PC-3 (cell line): ENCODE data around the gene BMP4. TPM values are rescaled to one million over a fixed set of nuclear protein-coding genes. Genes with fewer than 3 reads are reported as not detected.

Source experiments
- ATAC-seq: fragments of 200-7000 bp; cut with Tn5 transposase; 2 replicates; pipeline ENCODE4 v1.9.1; 2020; ENCODE audit warnings: mild to moderate bottlenecking, moderate library complexity
- BruUV-seq: library from RNA; stranded (reverse); fragments of 400-500 nt; replicated peaks from 2 replicates; lab custom pipeline; 2021; lab: Mats Ljungman, UMichigan
- CTCF ChIA-PET: fragments of 300-600 bp; sonication (Branson Sonifier 250); formaldehyde crosslinking; loops from one replicate; lab custom pipeline; 2022; ENCODE audit warnings: antibody characterized with exemption; lab: Charles Lee
- POLR2A ChIA-PET: fragments of 300-600 bp; sonication (Branson Sonifier 250); formaldehyde crosslinking; loops from one replicate; lab custom pipeline; 2022; ENCODE audit warnings: antibody characterized with exemption; ENCODE audit not compliant: unreplicated experiment; lab: Charles Lee
- DNase-seq: peaks from one replicate; pipeline ENCODE4 v3.0.0-alpha.2; 2015
- H2AFZ ChIP-seq: fragments of 300-600 bp; sonication (generic); 2 replicates; pipeline ENCODE4 v1.6.0; 2016; ENCODE audit warnings: antibody characterized with exemption, low read length
- H3F3A ChIP-seq: fragments of 300-600 bp; sonication (generic); one replicate; pipeline ENCODE4 v1.6.0; 2017; ENCODE audit warnings: antibody characterized with exemption, low read length, control low read depth, mild to moderate bottlenecking; ENCODE audit not compliant: unreplicated experiment
- H3K27ac ChIP-seq: fragments of 300-600 bp; sonication (generic); 2 replicates; pipeline ENCODE4 v1.5.1; 2016; ENCODE audit warnings: mild to moderate bottlenecking, low read length
- H3K27me3 ChIP-seq: fragments of 300-600 bp; sonication (generic); 2 replicates; pipeline ENCODE4 v1.6.1; 2016; ENCODE audit warnings: low read length, mixed read lengths
- H3K36me3 ChIP-seq: fragments of 300-600 bp; sonication (generic); 2 replicates; pipeline ENCODE4 v1.6.1; 2016; ENCODE audit warnings: low read depth, mixed run types, low read length, mixed read lengths
- H3K4me1 ChIP-seq: fragments of 300-600 bp; sonication (generic); 2 replicates; pipeline ENCODE4 v1.5.1; 2016; ENCODE audit warnings: low read length; ENCODE audit not compliant: insufficient read depth
- H3K4me2 ChIP-seq: fragments of 300-600 bp; sonication (generic); 2 replicates; pipeline ENCODE4 v1.6.0; 2016; ENCODE audit warnings: low read length
- H3K4me3 ChIP-seq: fragments of 300-600 bp; sonication (generic); 2 replicates; pipeline ENCODE4 v1.5.1; 2016; ENCODE audit warnings: mild to moderate bottlenecking, low read length, mixed read lengths
- H3K79me2 ChIP-seq: fragments of 300-600 bp; sonication (generic); 2 replicates; pipeline ENCODE4 v1.6.1; 2017; ENCODE audit warnings: low read length, mixed read lengths
- H3K9ac ChIP-seq: fragments of 300-600 bp; sonication (generic); 2 replicates; pipeline ENCODE4 v1.6.0; 2016; ENCODE audit warnings: mild to moderate bottlenecking, low read length
- H3K9me2 ChIP-seq: fragments of 300-600 bp; sonication (generic); replicated peaks from 2 replicates; pipeline ENCODE4 v1.6.1; 2016; ENCODE audit warnings: mixed run types, low read length, mixed read lengths
- H3K9me3 ChIP-seq: fragments of 300-600 bp; sonication (generic); 2 replicates; pipeline ENCODE4 v1.6.1; 2016; ENCODE audit warnings: low read length, mixed read lengths
- H4K20me1 ChIP-seq: fragments of 300-600 bp; sonication (generic); 2 replicates; pipeline ENCODE4 v1.6.1; 2016; ENCODE audit warnings: low read length, mixed read lengths
- EZH2 ChIP-seq: fragments of 300-600 bp; sonication (generic); IDR thresholded peaks from one replicate; pipeline ENCODE4 v1.6.1; 2017; ENCODE audit warnings: antibody characterized with exemption, mild to moderate bottlenecking, low read length; ENCODE audit not compliant: unreplicated experiment
- EZH2phosphoT487 ChIP-seq: fragments of 300-600 bp; sonication (generic); IDR thresholded peaks from 2 replicates; pipeline ENCODE4 v1.6.1; 2018; ENCODE audit warnings: mild to moderate bottlenecking, antibody characterized with exemption, low read length, borderline replicate concordance
- intact Hi-C: fragments of 100-400 bp; cut with micrococcal nuclease; formaldehyde crosslinking; loops from 2 replicates; pipeline ENCODE4 v1.9.0; 2023
- total RNA-seq: library from RNA; depleted of rRNA; stranded (reverse); fragments of >200 nt; gene quantifications from 2 replicates; pipeline ENCODE4 v1.2.3, GENCODE V29; 2014
- TF ChIP-seq, protein P1 (sequence below): fragments of 300-600 bp; sonication (generic); conservative IDR thresholded peaks from 2 replicates; pipeline ENCODE4 v1.5.1; 2017; ENCODE audit warnings: antibody characterized with exemption, low read depth, mild to moderate bottlenecking, low read length

BMP4 gene
- total RNA-seq, 1 experiment from 2014 or later = 8.7 TPM

DNA sequence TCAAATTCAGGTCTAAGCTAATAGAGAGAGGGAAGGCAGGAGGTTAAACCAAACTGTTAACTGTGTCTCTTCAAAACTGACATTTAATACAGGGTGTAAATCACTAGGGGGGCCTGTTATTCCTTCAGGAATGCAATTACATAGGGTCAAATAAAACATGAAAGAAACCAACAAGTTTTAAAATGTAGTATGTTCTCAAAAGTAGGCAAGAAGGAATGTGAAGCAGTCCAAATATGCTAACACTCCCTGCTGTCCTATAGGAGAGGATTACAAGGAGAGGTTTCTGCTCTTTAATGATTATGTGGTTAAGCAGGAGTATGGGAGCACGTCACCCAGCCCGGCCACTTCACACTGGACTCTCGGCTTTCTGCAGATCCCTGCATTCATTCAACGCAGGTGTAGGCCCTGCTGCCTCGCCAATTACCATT lies 42.5 kb upstream of the BMP4 start:
- CTCF ChIA-PET = no interaction called here
- Histone ChIP-seq H3K4me3 (no peak overlapping the region), H3F3A (no peaks in the 10 kb centered on the region), H4K20me1 (no peaks in the 10 kb centered on the region), H3K79me2 (no peaks in the 10 kb centered on the region), H3K36me3 (no peaks in the 10 kb centered on the region), H3K9me2 (no peaks in the 10 kb centered on the region), H3K9ac (no peak overlapping the region), H2AFZ (no peak overlapping the region), H3K4me1 (no peaks in the 10 kb centered on the region), H3K27me3 (no peaks in the 10 kb centered on the region), H3K4me2 (no peak overlapping the region), H3K9me3 (no peaks in the 10 kb centered on the region), H3K27ac (no peak overlapping the region)
- no peak for DNase-seq
- TF ChIP-seq EZH2phosphoT487 (no peak), EZH2 (no peak)
- TF ChIP-seq, protein P1, sequence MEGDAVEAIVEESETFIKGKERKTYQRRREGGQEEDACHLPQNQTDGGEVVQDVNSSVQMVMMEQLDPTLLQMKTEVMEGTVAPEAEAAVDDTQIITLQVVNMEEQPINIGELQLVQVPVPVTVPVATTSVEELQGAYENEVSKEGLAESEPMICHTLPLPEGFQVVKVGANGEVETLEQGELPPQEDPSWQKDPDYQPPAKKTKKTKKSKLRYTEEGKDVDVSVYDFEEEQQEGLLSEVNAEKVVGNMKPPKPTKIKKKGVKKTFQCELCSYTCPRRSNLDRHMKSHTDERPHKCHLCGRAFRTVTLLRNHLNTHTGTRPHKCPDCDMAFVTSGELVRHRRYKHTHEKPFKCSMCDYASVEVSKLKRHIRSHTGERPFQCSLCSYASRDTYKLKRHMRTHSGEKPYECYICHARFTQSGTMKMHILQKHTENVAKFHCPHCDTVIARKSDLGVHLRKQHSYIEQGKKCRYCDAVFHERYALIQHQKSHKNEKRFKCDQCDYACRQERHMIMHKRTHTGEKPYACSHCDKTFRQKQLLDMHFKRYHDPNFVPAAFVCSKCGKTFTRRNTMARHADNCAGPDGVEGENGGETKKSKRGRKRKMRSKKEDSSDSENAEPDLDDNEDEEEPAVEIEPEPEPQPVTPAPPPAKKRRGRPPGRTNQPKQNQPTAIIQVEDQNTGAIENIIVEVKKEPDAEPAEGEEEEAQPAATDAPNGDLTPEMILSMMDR = no peak
- ATAC-seq = peak; percentile 51
- POLR2A ChIA-PET = no interaction called here
- intact Hi-C loops = no loop called here
- no TSS peak for BruUV-seq

DNA sequence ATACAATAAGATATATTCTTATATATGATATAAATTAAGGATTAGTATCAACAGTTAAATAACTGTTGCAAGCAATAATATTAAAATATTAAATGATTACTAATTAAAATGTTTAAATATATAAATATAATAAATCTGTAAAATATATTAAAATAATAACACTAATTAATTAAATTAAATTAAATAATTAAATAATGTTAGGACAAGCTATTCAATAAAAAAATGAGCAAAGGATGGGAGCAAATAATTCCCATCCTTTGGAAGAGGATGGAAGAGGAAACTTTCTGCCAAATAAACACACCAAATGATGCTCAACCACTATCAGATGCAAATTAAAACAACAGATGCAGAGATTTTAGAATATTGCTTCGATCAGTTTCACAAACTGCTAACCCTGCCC lies 39.4 kb upstream of the BMP4 start:
- no peak overlapping the region for H3K4me3 ChIP-seq
- no peak overlapping the region for H3K9ac ChIP-seq
- no peaks in the 10 kb centered on the region for H4K20me1 ChIP-seq
- no peaks in the 10 kb centered on the region for H3F3A ChIP-seq
- no peak for ATAC-seq
- no peak for DNase-seq
- H3K27me3 ChIP-seq = no peaks in the 10 kb centered on the region
- ChIA-PET POLR2A (no interaction called here), CTCF (no interaction called here)
- H3K4me1 ChIP-seq = no peaks in the 10 kb centered on the region
- H3K27ac ChIP-seq = no peak overlapping the region
- no peaks in the 10 kb centered on the region for H3K9me3 ChIP-seq
- intact Hi-C loops = no loop called here
- H3K4me2 ChIP-seq = no peak overlapping the region
- TF ChIP-seq EZH2phosphoT487 (no peak), EZH2 (no peak)
- TF ChIP-seq, protein P1 = no peak
- no TSS peak for BruUV-seq
- no peak overlapping the region for H2AFZ ChIP-seq
- no peaks in the 10 kb centered on the region for H3K9me2 ChIP-seq
- H3K36me3 ChIP-seq = no peaks in the 10 kb centered on the region
- H3K79me2 ChIP-seq = no peaks in the 10 kb centered on the region

DNA sequence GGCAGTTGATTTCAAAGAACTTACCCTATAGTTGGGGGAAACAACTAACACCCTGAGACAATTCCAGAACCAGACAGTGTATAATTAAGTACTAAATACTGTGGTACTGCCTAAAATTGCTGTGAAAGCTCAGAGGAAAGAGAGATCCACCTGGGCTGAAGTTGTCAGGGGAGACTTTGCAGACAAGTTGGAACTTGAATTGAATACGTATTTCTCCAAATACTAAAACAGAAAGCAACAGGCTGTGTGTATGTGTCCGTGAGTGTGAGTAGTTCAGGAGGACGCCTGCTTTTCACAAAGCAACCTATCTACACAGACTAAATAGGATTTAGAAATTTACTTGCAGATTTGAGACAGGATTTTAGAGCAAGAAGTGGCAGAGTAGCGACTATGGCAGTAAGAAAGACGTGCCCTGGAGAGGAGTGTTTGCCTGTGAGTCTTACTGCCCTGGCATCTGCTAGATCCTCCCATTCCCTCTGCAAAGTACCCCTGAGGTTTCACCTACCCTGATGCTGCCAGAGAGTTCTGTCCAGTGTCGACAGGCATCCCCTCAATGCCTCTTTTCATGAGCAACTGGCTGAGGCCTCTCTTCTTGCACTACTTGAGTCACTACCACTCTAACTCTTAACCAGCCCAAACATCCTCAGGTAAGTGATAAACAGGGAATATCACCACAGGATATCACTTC lies 37.4 kb upstream of the BMP4 start:
- intact Hi-C loops = no loop called here
- ChIA-PET CTCF (no interaction called here), POLR2A (no interaction called here)
- no TSS peak for BruUV-seq
- TF ChIP-seq, protein P1 = no peak
- TF ChIP-seq EZH2phosphoT487 = no peak
- no peak for TF ChIP-seq EZH2
- DNase-seq = no peak
- 0 out of 2 replicates have a peak overlapping the region, but pooled peaks have one; percentile 9 for H2AFZ ChIP-seq
- no peak overlapping the region for H3K4me2 ChIP-seq
- no peaks in the 10 kb centered on the region for H3K9me3 ChIP-seq
- H3K4me1 ChIP-seq = no peaks in the 10 kb centered on the region
- no peaks in the 10 kb centered on the region for H3K9me2 ChIP-seq
- no peak overlapping the region for H3K27ac ChIP-seq
- H3K4me3 ChIP-seq = no peak overlapping the region
- no peak overlapping the region for H3K9ac ChIP-seq
- ATAC-seq = no peak
- no peaks in the 10 kb centered on the region for H4K20me1 ChIP-seq
- no peaks in the 10 kb centered on the region for H3K79me2 ChIP-seq
- H3K27me3 ChIP-seq = no peaks in the 10 kb centered on the region
- no peaks in the 10 kb centered on the region for H3K36me3 ChIP-seq
- H3F3A ChIP-seq = no peaks in the 10 kb centered on the region
